ENCODE results near the gene UGT8. TPM values are rescaled to one million over a fixed set of nuclear protein-coding genes. Genes with fewer than 3 reads are reported as not detected.
"Not testable (repeated sequence)": the region's sequence is repeated elsewhere in the genome, so short reads cannot be mapped to it uniquely, and the experiment has no call there.

Gene UGT8
- total and polyA plus RNA-seq, 4 donors = 87.3 to 319 (median 194) TPM

DNA sequence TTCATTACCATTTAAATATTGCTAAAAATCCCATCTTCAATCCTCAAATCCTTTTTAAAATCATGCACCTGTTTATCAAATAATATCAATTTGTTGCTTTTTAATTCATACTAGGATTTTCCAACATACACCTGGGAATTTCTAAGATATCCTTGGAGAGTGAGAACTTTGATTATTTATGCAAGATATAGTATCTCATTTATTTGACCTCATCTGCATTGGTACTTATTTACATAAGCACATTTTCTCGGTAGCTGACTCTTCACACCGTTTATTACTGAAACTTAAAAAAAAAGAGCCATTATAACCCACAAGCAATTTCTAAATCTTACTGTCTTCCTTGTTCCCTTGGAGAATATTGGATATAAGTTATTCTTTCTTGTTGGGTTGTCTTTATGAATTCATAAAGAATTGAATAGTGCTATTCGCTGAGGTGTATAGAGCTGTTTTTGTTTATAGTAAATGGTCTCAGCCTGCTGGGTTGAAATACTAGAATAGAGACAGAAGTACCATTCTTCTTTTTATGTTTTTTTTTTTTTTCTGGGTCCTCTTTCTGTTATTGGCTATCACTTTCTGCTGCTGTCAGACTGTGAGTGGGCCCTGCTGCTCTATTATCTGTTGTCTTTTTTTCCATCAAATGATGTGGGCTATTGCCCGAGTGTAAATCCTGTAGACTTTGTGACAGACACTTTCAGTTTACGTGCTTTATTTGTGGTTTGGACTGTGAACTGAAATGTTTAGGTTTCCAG is 2.9 kb downstream of the UGT8 start:
- DNase-seq (ENCODE audit: low read depth in 4 of 6, low spot score in 6 of 6) = peak in 1 of 6 donors; percentile 25
- Histone ChIP-seq H3K9me3 (ENCODE audit: control insufficient read depth, insufficient read depth, low read length) (no peaks in the 10 kb centered on the region), H3K36me3 (ENCODE audit: control insufficient read depth, insufficient read depth, low read length) (no peaks in the 10 kb centered on the region), H3K4me3 (ENCODE audit: low read depth, low read length) (no peak overlapping the region), H3K27ac (ENCODE audit: low read depth, low read length) (no peak overlapping the region), H3K4me1 (ENCODE audit: control insufficient read depth, insufficient read depth, low read length) (peaks cover 14% of the 10 kb centered on the region), H3K27me3 (ENCODE audit: control insufficient read depth, insufficient read depth, low read length) (peaks cover 12% of the 10 kb centered on the region)
- WGBS (ENCODE audit: insufficient coverage) = no CpG with 5 or more reads among the region's 5 CpGs

DNA sequence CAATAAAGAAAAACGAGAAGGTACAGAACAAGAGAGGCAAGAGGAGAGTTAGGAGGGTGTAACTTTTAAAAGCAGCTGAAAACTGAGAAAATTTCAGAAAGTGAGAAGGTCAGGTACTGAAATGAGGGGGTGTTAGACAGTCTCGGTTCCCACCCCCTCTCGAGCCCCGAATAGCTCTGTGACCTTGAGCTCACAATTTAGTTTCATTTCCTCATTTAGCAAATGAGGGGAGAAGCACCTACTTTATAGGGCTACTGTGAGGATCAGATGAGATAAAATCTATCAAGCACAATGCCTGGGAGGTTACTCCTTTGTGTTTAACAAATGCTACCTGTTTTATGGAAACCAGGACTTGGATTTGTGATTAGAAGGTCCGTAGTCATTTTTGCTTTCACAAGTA is 4.9 kb downstream of the UGT8 start:
- no peaks in the 10 kb centered on the region for H3K9me3 ChIP-seq (ENCODE audit: control insufficient read depth, insufficient read depth, low read length)
- WGBS (ENCODE audit: insufficient coverage) = 100% methylated on average over 1 of the region's 5 CpGs
- no peak for DNase-seq (ENCODE audit: low read depth in 4 of 6, low spot score in 6 of 6)
- peaks cover 12% of the 10 kb centered on the region for H3K27me3 ChIP-seq (ENCODE audit: control insufficient read depth, insufficient read depth, low read length)
- peaks cover 7% of the 10 kb centered on the region for H3K4me1 ChIP-seq (ENCODE audit: control insufficient read depth, insufficient read depth, low read length)
- H3K4me3 ChIP-seq (ENCODE audit: low read depth, low read length) = no peak overlapping the region
- no peaks in the 10 kb centered on the region for H3K36me3 ChIP-seq (ENCODE audit: control insufficient read depth, insufficient read depth, low read length)
- no peak overlapping the region for H3K27ac ChIP-seq (ENCODE audit: low read depth, low read length)

DNA sequence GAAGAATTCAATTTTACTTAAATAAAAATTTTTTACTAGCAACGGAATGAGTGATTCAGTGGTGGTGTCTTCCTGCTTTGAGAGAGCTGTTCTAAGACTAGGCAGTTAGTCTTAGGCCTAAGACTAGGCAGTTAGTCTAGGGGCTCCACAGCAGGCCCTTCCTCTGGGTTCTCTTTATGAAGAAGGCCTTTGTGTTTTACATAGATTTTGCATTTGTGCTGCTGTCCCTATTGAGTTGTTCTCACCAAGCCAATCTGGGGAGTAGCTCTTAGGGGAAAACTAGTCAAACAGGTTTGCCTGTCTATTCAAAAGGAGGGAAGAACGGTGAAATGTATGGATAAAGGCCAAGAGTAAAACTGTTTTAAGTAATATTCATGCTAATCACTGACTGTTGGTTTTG is 7.6 kb downstream of the UGT8 start:
- H3K27me3 ChIP-seq (ENCODE audit: control insufficient read depth, insufficient read depth, low read length) = no peaks in the 10 kb centered on the region
- H3K27ac ChIP-seq (ENCODE audit: low read depth, low read length) = no peak overlapping the region
- no peaks in the 10 kb centered on the region for H3K36me3 ChIP-seq (ENCODE audit: control insufficient read depth, insufficient read depth, low read length)
- WGBS (ENCODE audit: insufficient coverage) = 69% methylated on average over 2 of the region's 2 CpGs
- no peak overlapping the region for H3K4me3 ChIP-seq (ENCODE audit: low read depth, low read length)
- no peaks in the 10 kb centered on the region for H3K9me3 ChIP-seq (ENCODE audit: control insufficient read depth, insufficient read depth, low read length)
- no peaks in the 10 kb centered on the region for H3K4me1 ChIP-seq (ENCODE audit: control insufficient read depth, insufficient read depth, low read length)
- DNase-seq (ENCODE audit: low read depth in 4 of 6, low spot score in 6 of 6) = no peak

DNA sequence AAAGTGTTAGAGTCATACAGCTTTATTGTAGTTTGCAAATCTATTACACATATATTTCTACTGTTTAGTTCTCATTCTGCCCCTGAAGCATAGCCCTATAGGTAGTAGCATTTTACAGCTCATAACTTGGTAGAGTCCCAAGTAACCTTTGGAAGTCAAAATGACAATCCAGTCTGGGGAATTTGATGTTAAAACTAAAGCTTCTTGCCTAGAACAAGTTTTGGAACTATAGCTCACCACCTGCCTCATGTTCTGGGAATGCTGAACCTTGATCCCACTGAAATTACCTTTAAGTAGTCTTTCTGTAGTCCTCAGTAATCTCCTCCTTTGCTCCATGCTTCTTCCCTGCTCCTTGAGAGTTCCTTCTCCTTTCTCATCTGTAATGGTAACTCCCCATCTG is 8.4 kb downstream of the UGT8 start:
- no peak for DNase-seq (ENCODE audit: low read depth in 4 of 6, low spot score in 6 of 6)
- Histone ChIP-seq H3K4me3 (ENCODE audit: low read depth, low read length) (no peak overlapping the region), H3K9me3 (ENCODE audit: control insufficient read depth, insufficient read depth, low read length) (no peaks in the 10 kb centered on the region), H3K27ac (ENCODE audit: low read depth, low read length) (no peak overlapping the region), H3K27me3 (ENCODE audit: control insufficient read depth, insufficient read depth, low read length) (no peaks in the 10 kb centered on the region), H3K4me1 (ENCODE audit: control insufficient read depth, insufficient read depth, low read length) (no peaks in the 10 kb centered on the region), H3K36me3 (ENCODE audit: control insufficient read depth, insufficient read depth, low read length) (no peaks in the 10 kb centered on the region)

DNA sequence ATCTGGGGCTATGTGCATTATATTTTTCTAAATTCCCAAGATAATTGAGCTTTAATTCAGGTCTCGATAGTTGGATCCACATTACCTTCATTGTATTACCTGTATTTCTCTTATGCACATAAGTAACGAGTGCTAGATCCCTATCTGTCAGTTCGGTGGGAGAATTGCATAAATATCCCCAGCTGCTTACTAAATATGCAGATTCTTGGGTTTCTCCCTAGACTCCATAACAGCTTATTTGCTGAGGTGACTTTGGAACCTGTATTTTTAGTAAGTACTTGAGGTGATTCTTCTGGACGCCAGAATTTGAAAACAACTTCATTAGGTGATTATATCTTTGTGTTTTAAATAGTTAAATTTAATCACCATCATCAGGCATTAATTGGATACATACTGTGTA is 15.0 kb downstream of the UGT8 start:
- H3K36me3 ChIP-seq (ENCODE audit: control insufficient read depth, insufficient read depth, low read length) = no peaks in the 10 kb centered on the region
- no peaks in the 10 kb centered on the region for H3K4me1 ChIP-seq (ENCODE audit: control insufficient read depth, insufficient read depth, low read length)
- H3K27me3 ChIP-seq (ENCODE audit: control insufficient read depth, insufficient read depth, low read length) = no peaks in the 10 kb centered on the region
- 90% methylated on average over 2 of the region's 4 CpGs for WGBS (ENCODE audit: insufficient coverage)
- H3K9me3 ChIP-seq (ENCODE audit: control insufficient read depth, insufficient read depth, low read length) = no peaks in the 10 kb centered on the region
- no peak overlapping the region for H3K27ac ChIP-seq (ENCODE audit: low read depth, low read length)
- H3K4me3 ChIP-seq (ENCODE audit: low read depth, low read length) = no peak overlapping the region
- DNase-seq (ENCODE audit: low read depth in 4 of 6, low spot score in 6 of 6) = no peak

DNA sequence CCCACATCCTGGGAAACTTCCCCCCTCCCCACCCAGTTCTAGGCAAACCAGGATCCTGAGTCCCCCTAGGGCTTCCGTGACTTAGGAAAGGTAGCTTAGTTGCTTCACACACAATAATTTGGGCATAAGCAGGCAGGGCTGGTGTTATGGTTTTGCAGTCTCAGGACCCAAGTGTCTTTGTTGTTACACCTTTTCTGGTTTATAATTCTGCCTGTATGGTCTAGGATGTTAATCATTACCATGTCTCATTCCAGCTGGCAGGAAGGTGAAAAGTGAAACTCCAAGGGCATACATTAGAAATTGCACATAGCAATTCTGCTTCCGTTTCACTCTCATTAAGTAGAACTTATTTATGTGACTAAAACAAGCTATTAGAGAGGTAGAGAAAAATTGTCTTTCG is 16.8 kb downstream of the UGT8 start:
- WGBS (ENCODE audit: insufficient coverage) = no CpG with 5 or more reads among the region's 3 CpGs
- H3K9me3 ChIP-seq (ENCODE audit: control insufficient read depth, insufficient read depth, low read length) = no peaks in the 10 kb centered on the region
- no peaks in the 10 kb centered on the region for H3K27me3 ChIP-seq (ENCODE audit: control insufficient read depth, insufficient read depth, low read length)
- no peak overlapping the region for H3K27ac ChIP-seq (ENCODE audit: low read depth, low read length)
- DNase-seq (ENCODE audit: low read depth in 4 of 6, low spot score in 6 of 6) = peak in 1 of 6 donors; percentile 37
- H3K4me3 ChIP-seq (ENCODE audit: low read depth, low read length) = no peak overlapping the region
- H3K36me3 ChIP-seq (ENCODE audit: control insufficient read depth, insufficient read depth, low read length) = no peaks in the 10 kb centered on the region
- no peaks in the 10 kb centered on the region for H3K4me1 ChIP-seq (ENCODE audit: control insufficient read depth, insufficient read depth, low read length)

DNA sequence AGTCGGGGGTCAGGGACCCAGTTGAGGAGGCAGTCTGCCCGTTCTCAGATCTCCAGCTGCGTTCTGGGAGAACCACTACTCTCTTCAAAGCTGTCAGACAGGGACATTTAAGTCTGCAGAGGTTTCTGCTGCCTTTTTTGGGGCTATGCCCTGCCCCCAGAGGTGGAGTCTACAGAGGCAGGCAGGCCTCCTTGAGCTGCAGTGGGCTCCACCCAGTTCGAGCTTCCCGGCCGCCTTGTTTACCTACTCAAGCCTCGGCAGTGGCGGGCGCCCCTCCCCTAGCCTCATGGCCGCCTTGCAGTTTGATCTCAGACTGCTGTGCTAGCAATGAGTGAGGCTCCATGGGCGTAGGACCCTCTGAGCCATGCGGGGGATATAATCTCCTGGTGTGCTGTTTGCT is 17.4 kb downstream of the UGT8 start:
- not testable (repeated sequence) for H3K27ac ChIP-seq (ENCODE audit: low read depth, low read length)

DNA sequence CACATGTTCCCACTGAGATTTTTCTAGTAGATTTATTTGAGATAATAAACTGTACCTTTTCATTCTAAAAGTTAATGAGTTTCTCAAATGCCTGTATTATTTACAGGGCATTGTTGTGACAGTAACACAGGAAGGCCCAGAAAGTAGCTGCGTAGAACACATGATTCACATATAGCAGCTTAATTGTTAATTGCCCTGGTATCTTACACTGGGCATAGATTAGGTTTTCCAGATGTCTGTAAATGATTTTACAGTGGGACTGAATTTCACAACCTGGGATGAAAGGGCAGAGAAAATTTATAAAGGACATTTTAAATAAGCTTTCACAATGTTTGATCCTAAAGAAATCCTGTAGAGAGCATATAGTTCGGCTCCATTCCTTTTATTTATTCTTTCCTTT is 27.6 kb downstream of the UGT8 start:
- H3K27ac ChIP-seq (ENCODE audit: low read depth, low read length) = no peak overlapping the region
- no peaks in the 10 kb centered on the region for H3K9me3 ChIP-seq (ENCODE audit: control insufficient read depth, insufficient read depth, low read length)
- H3K27me3 ChIP-seq (ENCODE audit: control insufficient read depth, insufficient read depth, low read length) = no peaks in the 10 kb centered on the region
- DNase-seq (ENCODE audit: low read depth in 4 of 6, low spot score in 6 of 6) = no peak
- no CpG with 5 or more reads among the region's 2 CpGs for WGBS (ENCODE audit: insufficient coverage)
- no peak overlapping the region for H3K4me3 ChIP-seq (ENCODE audit: low read depth, low read length)
- no peaks in the 10 kb centered on the region for H3K36me3 ChIP-seq (ENCODE audit: control insufficient read depth, insufficient read depth, low read length)
- H3K4me1 ChIP-seq (ENCODE audit: control insufficient read depth, insufficient read depth, low read length) = no peaks in the 10 kb centered on the region

More for the DNA sequence above, 17.4 kb downstream of the UGT8 start:
- H3K36me3 ChIP-seq (ENCODE audit: control insufficient read depth, insufficient read depth, low read length); H3K4me1 ChIP-seq (ENCODE audit: control insufficient read depth, insufficient read depth, low read length); H3K27me3 ChIP-seq (ENCODE audit: control insufficient read depth, insufficient read depth, low read length); H3K4me3 ChIP-seq (ENCODE audit: low read depth, low read length); DNase-seq (ENCODE audit: low read depth in 4 of 6, low spot score in 6 of 6); H3K9me3 ChIP-seq (ENCODE audit: control insufficient read depth, insufficient read depth, low read length): not testable (repeated sequence)
- 88% methylated on average over 1 of the region's 12 CpGs for WGBS (ENCODE audit: insufficient coverage)

DNA sequence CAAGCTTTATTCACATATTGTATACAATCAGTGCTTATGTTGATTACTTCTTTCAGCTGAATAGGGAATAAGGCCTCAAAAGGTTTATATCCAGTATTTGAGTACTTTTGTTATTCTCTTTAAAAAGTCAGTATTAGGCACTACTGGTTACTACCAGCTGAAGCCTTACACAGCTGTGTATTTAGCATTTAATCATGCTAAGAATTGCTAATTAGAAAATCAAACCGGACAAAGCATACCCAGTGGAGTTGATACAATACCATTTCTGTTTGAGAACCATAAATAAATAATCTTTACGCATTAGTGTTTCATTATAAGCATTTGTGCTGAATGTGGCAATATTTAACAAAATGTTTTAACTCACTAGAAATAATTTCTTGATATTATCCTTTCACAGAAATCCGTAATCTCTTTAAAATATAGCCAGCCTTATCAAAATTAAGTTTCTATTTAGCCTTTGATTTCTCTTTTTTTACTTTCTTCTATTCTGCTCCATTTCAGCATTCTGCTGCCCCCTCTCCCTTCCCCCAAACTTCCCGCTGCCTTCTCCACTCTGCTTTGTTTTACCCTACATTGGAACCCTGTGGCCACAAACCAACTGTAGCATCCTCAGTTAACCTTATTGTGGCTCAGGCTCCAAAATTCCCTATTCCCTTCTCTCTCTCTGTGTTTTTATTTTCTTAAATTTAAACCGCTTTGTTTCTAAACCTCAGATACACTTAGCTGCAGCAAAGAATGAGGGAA is 37.8 kb downstream of the UGT8 start:
- DNase-seq (ENCODE audit: low read depth in 4 of 6, low spot score in 6 of 6) = peak in 2 of 6 donors; percentile 22 to 26
- no peaks in the 10 kb centered on the region for H3K36me3 ChIP-seq (ENCODE audit: control insufficient read depth, insufficient read depth, low read length)
- 93% methylated on average over 2 of the region's 5 CpGs for WGBS (ENCODE audit: insufficient coverage)
- H3K27ac ChIP-seq (ENCODE audit: low read depth, low read length) = peak overlapping the region; percentile 10
- no peaks in the 10 kb centered on the region for H3K9me3 ChIP-seq (ENCODE audit: control insufficient read depth, insufficient read depth, low read length)
- H3K4me1 ChIP-seq (ENCODE audit: control insufficient read depth, insufficient read depth, low read length) = no peaks in the 10 kb centered on the region
- H3K27me3 ChIP-seq (ENCODE audit: control insufficient read depth, insufficient read depth, low read length) = no peaks in the 10 kb centered on the region
- no peak overlapping the region for H3K4me3 ChIP-seq (ENCODE audit: low read depth, low read length)
